WTC11 (cell line): ENCODE measurements around the gene ATF7. TPM values are rescaled to one million over a fixed set of nuclear protein-coding genes. Genes with fewer than 3 reads are reported as not detected.
A peak's percentile ranks its signal among the peaks of the same experiment; 100 is the strongest.

ENCODE experiments used
- ATAC-seq: fragments of 200-7000 bp; cut with Tn5 transposase; 2 replicates; pipeline ENCODE4 v1.10.0; 2021; ENCODE audit warnings: mild to moderate bottlenecking, moderate library complexity
- CTCF ChIA-PET: fragments of 300-600 bp; sonication (Branson Sonifier 250); formaldehyde crosslinking; loops from one replicate; lab custom pipeline; 2021; ENCODE audit warnings: antibody characterized with exemption; lab: Charles Lee
- POLR2A ChIA-PET: fragments of 350-600 bp; sonication (Branson Sonifier 250); formaldehyde crosslinking; loops from one replicate; lab custom pipeline; 2021; ENCODE audit warnings: antibody characterized with exemption; lab: Charles Lee
- DNase-seq: peaks from one replicate; pipeline ENCODE4 v3.0.0; 2021; ENCODE audit warnings: low spot score
- H3K27ac Mint-ChIP-seq: 2 replicates; pipeline ENCODE4 v1.8.0; 2021; ENCODE audit warnings: mixed read lengths
- H3K27me3 Mint-ChIP-seq: 2 replicates; pipeline ENCODE4 v1.8.0; 2021; ENCODE audit warnings: low read depth, mild to moderate bottlenecking, moderate library complexity, mixed read lengths
- H3K36me3 Mint-ChIP-seq: 2 replicates; pipeline ENCODE4 v1.8.0; 2021; ENCODE audit warnings: mixed read lengths
- H3K4me1 Mint-ChIP-seq: 2 replicates; pipeline ENCODE4 v1.8.0; 2022; ENCODE audit warnings: mixed read lengths
- H3K4me3 Mint-ChIP-seq: 2 replicates; pipeline ENCODE4 v1.8.0; 2021; ENCODE audit warnings: mild to moderate bottlenecking, moderate library complexity, mixed read lengths
- H3K9me3 Mint-ChIP-seq: 2 replicates; pipeline ENCODE4 v1.8.0; 2021; ENCODE audit warnings: mixed read lengths
- AFF4 ChIP-seq: sonication (generic); formaldehyde crosslinking; IDR thresholded peaks from 2 replicates; pipeline ENCODE4 v1.8.1; 2023; ENCODE audit warnings: mild to moderate bottlenecking, missing genetic modification reagents, borderline replicate concordance
- ATF3 ChIP-seq: sonication (generic); formaldehyde crosslinking; conservative IDR thresholded peaks from 2 replicates; pipeline ENCODE4 v1.8.1; 2022; ENCODE audit warnings: mild to moderate bottlenecking, missing genetic modification reagents
- CBFB ChIP-seq: sonication (generic); formaldehyde crosslinking; IDR thresholded peaks from 2 replicates; pipeline ENCODE4 v1.8.1; 2022; ENCODE audit warnings: mild to moderate bottlenecking, low read depth, missing genetic modification reagents
- CDX4 ChIP-seq: fragments of 250-450 bp; sonication (Bioruptor Pico); IDR thresholded peaks from 2 replicates; pipeline ENCODE4 v1.9.0; 2021; ENCODE audit warnings: moderate library complexity, mild to moderate bottlenecking, inconsistent platforms, borderline replicate concordance
- CTCF ChIP-seq: fragments of 200-600 bp; IDR thresholded peaks from 2 replicates; pipeline ENCODE4 v1.8.0; 2022; ENCODE audit warnings: antibody characterized with exemption
- ELF4 ChIP-seq: sonication (generic); formaldehyde crosslinking; IDR thresholded peaks from 2 replicates; pipeline ENCODE4 v1.8.1; 2022; ENCODE audit warnings: low read depth, mild to moderate bottlenecking, moderate library complexity, missing genetic modification reagents
- GABPB1 ChIP-seq: sonication (generic); formaldehyde crosslinking; IDR thresholded peaks from 2 replicates; pipeline ENCODE4 v1.8.1; 2023; ENCODE audit warnings: mild to moderate bottlenecking, missing genetic modification reagents
- JUN ChIP-seq: sonication (generic); formaldehyde crosslinking; IDR thresholded peaks from 2 replicates; pipeline ENCODE4 v1.8.0; 2023; ENCODE audit warnings: mild to moderate bottlenecking, missing genetic modification reagents
- MAX ChIP-seq: sonication (generic); formaldehyde crosslinking; IDR thresholded peaks from 2 replicates; pipeline ENCODE4 v1.8.0; 2022; ENCODE audit warnings: mild to moderate bottlenecking, missing genetic modification reagents
- MLX ChIP-seq: sonication (generic); formaldehyde crosslinking; IDR thresholded peaks from 2 replicates; pipeline ENCODE4 v1.8.1; 2023; ENCODE audit warnings: mild to moderate bottlenecking, missing genetic modification reagents, moderate library complexity
- PREB ChIP-seq: sonication (generic); formaldehyde crosslinking; IDR thresholded peaks from 2 replicates; pipeline ENCODE4 v1.8.1; 2022; ENCODE audit warnings: mild to moderate bottlenecking, missing genetic modification reagents, moderate library complexity, borderline replicate concordance
- RORB ChIP-seq: fragments of 250-450 bp; sonication (Bioruptor Pico); IDR thresholded peaks from 2 replicates; pipeline ENCODE4 v1.9.0; 2021; ENCODE audit warnings: mild to moderate bottlenecking
- TCF7 ChIP-seq: sonication (generic); formaldehyde crosslinking; IDR thresholded peaks from 2 replicates; pipeline ENCODE4 v1.8.0; 2022; ENCODE audit warnings: mild to moderate bottlenecking, low read depth, missing genetic modification reagents, moderate library complexity
- ZNF121 ChIP-seq: sonication (generic); formaldehyde crosslinking; IDR thresholded peaks from 2 replicates; pipeline ENCODE4 v1.8.0; 2023; ENCODE audit warnings: missing genetic modification reagents
- ZNF138 ChIP-seq: sonication (generic); formaldehyde crosslinking; conservative IDR thresholded peaks from 2 replicates; pipeline ENCODE4 v1.8.1; 2022; ENCODE audit warnings: mild to moderate bottlenecking, moderate library complexity, missing genetic modification reagents
- ZNF317 ChIP-seq: sonication (generic); formaldehyde crosslinking; IDR thresholded peaks from 2 replicates; pipeline ENCODE4 v1.8.1; 2023; ENCODE audit warnings: low read depth, mild to moderate bottlenecking, moderate library complexity, missing genetic modification reagents, borderline replicate concordance
- ZNF416 ChIP-seq: fragments of 250-450 bp; sonication (Bioruptor Pico); IDR thresholded peaks from 2 replicates; pipeline ENCODE4 v1.9.0; 2021; ENCODE audit warnings: mild to moderate bottlenecking, inconsistent platforms
- ZNF532 ChIP-seq: fragments of 250-450 bp; sonication (Bioruptor Pico); IDR thresholded peaks from 2 replicates; pipeline ENCODE4 v1.9.0; 2021; ENCODE audit warnings: mild to moderate bottlenecking, borderline replicate concordance
- total RNA-seq: library from RNA; stranded (reverse); gene quantifications from 3 replicates; pipeline ENCODE4 v1.2.3, GENCODE V29; 2021

Gene ATF7
- total RNA-seq, 1 experiment from 2014 or later = 16.3 TPM

- ChIA-PET CTCF (interaction anchor here (0.5 to 3.8 kb wide), 21 partner anchors 8 to 495 kb away, joined by 3 to 39 read pairs (median 4); partner anchors contain the start of genes AAAS, ATP5MC2 and CALCOCO1), POLR2A (interaction anchor here (0.6 to 2.0 kb wide), 14 partner anchors 8 to 202 kb away, joined by 3 to 17 read pairs (median 4); partner anchors contain the start of genes AAAS, ATP5MC2 and MYG1)
- peaks cover 21% of the 10 kb centered on the region for H3K36me3 Mint-ChIP-seq
- H3K9me3 Mint-ChIP-seq = no peaks in the 10 kb centered on the region
- DNase-seq (no peak), ATAC-seq (no peak)
- no peaks in the 10 kb centered on the region for H3K27me3 Mint-ChIP-seq
- H3K27ac Mint-ChIP-seq = peak overlapping the region; percentile 82; the same call in 1 of the 2 replicates
- H3K4me3 Mint-ChIP-seq = peak overlapping the region; percentile 86
- peaks cover 33% of the 10 kb centered on the region for H3K4me1 Mint-ChIP-seq
- no peak for TF ChIP-seq AFF4 (CRISPR knock-in tag)
- TF ChIP-seq MAX (CRISPR knock-in tag) = peak; percentile 60; the same call in 1 of the 2 replicates
- no peak for TF ChIP-seq CTCF
- 0 out of 2 replicates have a peak, but pooled peaks have one; percentile 5 for TF ChIP-seq TCF7 (CRISPR knock-in tag)
- TF ChIP-seq GABPB1 (CRISPR knock-in tag) = 0 out of 2 replicates have a peak, but pooled peaks have one; percentile 1
- no peak for TF ChIP-seq CBFB
- TF ChIP-seq CDX4 = no peak
- TF ChIP-seq ELF4 (CRISPR knock-in tag) = no peak
- no peak for TF ChIP-seq ZNF317
These were observed 124.5 kb downstream of the ATF7 start for GRCh38 chr12:53501615-53502181.

- ChIA-PET POLR2A (interaction anchor here (0.6 to 2.0 kb wide), 20 partner anchors 8 to 201 kb away, joined by 3 to 17 read pairs (median 4); partner anchors contain the start of genes AAAS, ATP5MC2 and MYG1), CTCF (interaction anchor here (0.5 to 3.8 kb wide), 29 partner anchors 8 to 494 kb away, joined by 3 to 39 read pairs (median 4); partner anchors contain the start of genes AAAS, ATP5MC2, CALCOCO1 and PFDN5)
- Mint-ChIP-seq H3K36me3 (peaks cover 16% of the 10 kb centered on the region), H3K4me3 (peak within 1 kb of the TSS; percentile 86), H3K27me3 (no peaks in the 10 kb centered on the region), H3K27ac (peak within 1 kb of the TSS; percentile 94), H3K9me3 (no peaks in the 10 kb centered on the region), H3K4me1 (peaks cover 40% of the 10 kb centered on the region)
- peak; percentile 74 for ATAC-seq
- DNase-seq = peak; percentile 98
- no peak for TF ChIP-seq RORB
- peak; percentile 94; the same call in 1 of the 2 replicates for TF ChIP-seq ZNF532 (CRISPR knock-in tag)
- no peak for TF ChIP-seq ATF3 (CRISPR knock-in tag)
- TF ChIP-seq MLX (CRISPR knock-in tag) = no peak
- no peak for TF ChIP-seq JUN (CRISPR knock-in tag)
- no peak for TF ChIP-seq ZNF121 (CRISPR knock-in tag)
- 0 out of 2 replicates have a peak, but pooled peaks have one; percentile 48 for TF ChIP-seq PREB
- peak; percentile 30; the same call in 1 of the 2 replicates for TF ChIP-seq ZNF416 (CRISPR knock-in tag)
- TF ChIP-seq ZNF138 (CRISPR knock-in tag) = no peak
These were observed 125.2 kb downstream of the ATF7 start, which contains the start of gene TARBP2 for GRCh38 chr12:53500776-53501614. Gene TARBP2, plus strand, starts transcription at chr12:53501283. Its CDS starts 126 bp downstream, at chr12:53501409.
